Naive thymus-derived CD4-positive, alpha-beta T cell (primary cell): ENCODE results near the gene NT5C1A. TPM values are rescaled to one million over a fixed set of nuclear protein-coding genes. Genes with fewer than 3 reads are reported as not detected.
A peak's percentile ranks its signal among the peaks of the same experiment; 100 is the strongest.

Experiments
- ATAC-seq: fragments of 150-1000 bp; cut with Tn5 transposase; 2 replicates; pipeline ENCODE4 v1.10.0; 2021; ENCODE audit warnings: mild to moderate bottlenecking, moderate library complexity
- CTCF ChIA-PET: fragments of 350-600 bp; sonication (Branson Sonifier 250); formaldehyde crosslinking; loops from one replicate; lab custom pipeline; 2021; ENCODE audit warnings: antibody characterized with exemption; lab: Charles Lee
- POLR2A ChIA-PET: fragments of 350-600 bp; sonication (Branson Sonifier 250); formaldehyde crosslinking; loops from one replicate; lab custom pipeline; 2021; ENCODE audit warnings: antibody characterized with exemption, inconsistent platforms; lab: Charles Lee
- DNase-seq, 9 donors: peaks; one replicate each; pipeline versions ENCODE4 v3.0.0 to v3.0.0-alpha.2; 2020 to 2022; ENCODE audit warnings: mixed read lengths in 1 of 9
- H3K27ac ChIP-seq: one replicate; pipeline ENCODE4 v1.7.0; 2013; ENCODE audit warnings: mild to moderate bottlenecking, low read depth, low read length, moderate library complexity
- H3K27me3 ChIP-seq, 2 donors: one replicate each; pipeline ENCODE4 v1.7.0; 2013; ENCODE audit warnings: low read length in 2 of 2, mild to moderate bottlenecking in 2 of 2, moderate library complexity in 2 of 2; ENCODE audit not compliant: control insufficient read depth in 2 of 2, insufficient read depth in 2 of 2
- H3K36me3 ChIP-seq, 3 experiments: 1 replicate in 2 of 3; 2 replicates in 1 of 3; pipeline ENCODE4 v1.7.0; 2013; ENCODE audit warnings: low read length in 3 of 3, mild to moderate bottlenecking in 3 of 3, moderate library complexity in 1 of 3; ENCODE audit not compliant: insufficient read depth in 3 of 3, control insufficient read depth in 2 of 3
- H3K4me1 ChIP-seq, 2 donors: one replicate each; pipeline ENCODE4 v1.7.0; 2013; ENCODE audit warnings: low read length in 2 of 2, mild to moderate bottlenecking in 2 of 2, moderate library complexity in 1 of 2; ENCODE audit not compliant: control insufficient read depth in 2 of 2, insufficient read depth in 2 of 2
- H3K4me3 ChIP-seq: 2 replicates; pipeline ENCODE4 v1.7.0; 2013; ENCODE audit warnings: mild to moderate bottlenecking, low read length
- H3K9me3 ChIP-seq, 3 experiments: 1 replicate in 2 of 3; 2 replicates in 1 of 3; pipeline ENCODE4 v1.7.0; 2013; ENCODE audit warnings: low read length in 3 of 3; ENCODE audit not compliant: control insufficient read depth in 2 of 3
- H3K27ac Mint-ChIP-seq, 9 donors: one replicate each; pipeline ENCODE4 v1.8.0; 2020 to 2022; ENCODE audit warnings: mixed read lengths in 9 of 9, mild to moderate bottlenecking in 8 of 9, moderate library complexity in 5 of 9, inconsistent platforms in 2 of 9
- H3K27me3 Mint-ChIP-seq, 5 donors: one replicate each; pipeline ENCODE4 v1.8.0; 2021 to 2022; ENCODE audit warnings: mixed read lengths in 5 of 5, mild to moderate bottlenecking in 1 of 5
- H3K36me3 Mint-ChIP-seq, 5 donors: one replicate each; pipeline ENCODE4 v1.8.0; 2020 to 2022; ENCODE audit warnings: mixed read lengths in 5 of 5, mild to moderate bottlenecking in 3 of 5, inconsistent platforms in 1 of 5
- H3K4me1 Mint-ChIP-seq, 7 donors: one replicate each; pipeline ENCODE4 v1.8.0; 2020 to 2022; ENCODE audit warnings: mixed read lengths in 7 of 7, mild to moderate bottlenecking in 3 of 7, inconsistent platforms in 1 of 7
- H3K4me3 Mint-ChIP-seq, 10 donors: one replicate each; pipeline ENCODE4 v1.8.0; 2020 to 2022; ENCODE audit warnings: mild to moderate bottlenecking in 10 of 10, mixed read lengths in 10 of 10, moderate library complexity in 6 of 10, inconsistent platforms in 2 of 10
- H3K9me3 Mint-ChIP-seq, 11 donors: one replicate each; pipeline ENCODE4 v1.8.0; 2020 to 2022; ENCODE audit warnings: mixed read lengths in 11 of 11, mild to moderate bottlenecking in 4 of 11, inconsistent platforms in 1 of 11, moderate library complexity in 1 of 11
- intact Hi-C, 2 donors: fragments of 100-400 bp; cut with micrococcal nuclease; formaldehyde crosslinking; loops; one replicate each; pipeline ENCODE4 v1.15.1; 2023
- polyA plus RNA-seq, 2 donors: library from polyadenylated mRNA; unstranded; fragments of 300-500 nt; fragmentation: Illumina TruSeq; gene quantifications; one replicate each; pipeline ENCODE4 v1.2.3, GENCODE V29; 2021
- total RNA-seq, 6 experiments: library from RNA in 5 of 6; stranded (reverse) in 5 of 6; gene quantifications; 1 replicate in 5 of 6; 2 replicates in 1 of 6; pipeline ENCODE4 v1.2.3 and lab custom pipeline; 2021 to 2026

The NT5C1A gene
- total and polyA plus RNA-seq, 7 experiments from 2014 or later: 0.37 to 0.92 (median 0.65) TPM; not detected in 4

DNA sequence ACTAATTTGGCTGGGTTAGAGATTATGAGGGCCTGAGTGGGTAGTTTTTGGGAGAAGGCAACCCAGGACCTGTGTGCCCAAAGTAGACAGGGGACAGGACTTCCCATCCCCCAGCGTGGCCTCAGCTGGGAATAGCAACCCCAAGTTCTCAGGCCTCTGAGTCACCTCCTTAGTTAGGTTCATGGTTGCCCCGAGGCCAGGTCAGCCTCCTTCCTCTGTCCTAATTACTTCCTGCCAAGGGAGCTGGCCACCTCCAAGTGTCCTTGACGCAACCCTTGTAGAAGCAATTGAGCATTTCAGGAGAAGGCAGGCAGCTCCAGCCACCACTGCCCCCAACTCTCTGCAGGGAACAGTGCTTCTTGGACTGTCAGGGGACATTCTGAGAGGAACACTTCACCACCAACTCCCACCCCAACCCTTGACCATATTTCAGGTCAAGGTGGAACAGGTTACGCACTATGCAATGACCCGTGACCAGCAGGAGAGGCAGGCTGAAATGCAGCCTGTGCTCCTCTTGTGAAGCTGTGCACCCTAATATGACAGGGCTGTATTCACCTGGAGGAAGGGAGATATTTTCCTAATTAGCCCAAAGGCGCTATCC is 5.1 kb upstream of the NT5C1A start:
- H3K27ac Mint-ChIP-seq: peak overlapping the region in 1 of 9 donors; percentile 30

GRCh38 chr1:39675220-39675619 is 3.3 kb upstream of the NT5C1A start:
- H3K27ac ChIP-seq: no peak overlapping the region
- peaks cover 0 to 18% of the 10 kb centered on the region in 2 donors for H3K4me1 ChIP-seq
- DNase-seq (no peak), ATAC-seq (no peak)
- no peaks in the 10 kb centered on the region for H3K9me3 Mint-ChIP-seq
- H3K27ac Mint-ChIP-seq: no peak overlapping the region
- H3K4me3 ChIP-seq: no peak overlapping the region
- no peak overlapping the region for H3K4me3 Mint-ChIP-seq
- POLR2A ChIA-PET: interaction anchor here (1.1 to 2.1 kb wide), 3 partner anchors 15 to 64 kb away, joined by 3 to 11 read pairs (median 4); partner anchors contain the start of genes HPCAL4 and PPIE
- CTCF ChIA-PET: interaction anchor here (0.6 to 6.8 kb wide), 4 partner anchors 21 to 66 kb away, joined by 5 to 32 read pairs (median 8); no protein-coding TSS in a partner anchor
- H3K4me1 Mint-ChIP-seq: peaks cover 5 to 16% (median 12%) of the 10 kb centered on the region in 7 donors
- H3K27me3 ChIP-seq: peaks cover 0 to 6% of the 10 kb centered on the region in 2 donors
- H3K9me3 ChIP-seq: no peaks in the 10 kb centered on the region
- intact Hi-C loops: no loop called here
- peaks cover 0 to 9% (median 3%) of the 10 kb centered on the region in 5 donors for H3K36me3 Mint-ChIP-seq
- H3K27me3 Mint-ChIP-seq: peaks cover 7 to 42% (median 9%) of the 10 kb centered on the region in 5 donors
- H3K36me3 ChIP-seq: peaks cover 0 to 5% (median 0%) of the 10 kb centered on the region in 3 experiments

More for the DNA sequence above, 5.1 kb upstream of the NT5C1A start:
- ATAC-seq (no peak), DNase-seq (no peak)
- H3K27ac ChIP-seq: no peak overlapping the region
- peaks cover 8 to 27% (median 20%) of the 10 kb centered on the region in 7 donors for H3K4me1 Mint-ChIP-seq
- H3K27me3 Mint-ChIP-seq: peaks cover 0 to 40% (median 0%) of the 10 kb centered on the region in 5 donors
- peaks cover 0 to 5% (median 0%) of the 10 kb centered on the region in 3 experiments for H3K36me3 ChIP-seq
- intact Hi-C loops: no loop called here
- no peaks in the 10 kb centered on the region for H3K27me3 ChIP-seq
- no peaks in the 10 kb centered on the region for H3K9me3 Mint-ChIP-seq
- H3K4me3 Mint-ChIP-seq: no peak overlapping the region
- no peaks in the 10 kb centered on the region for H3K9me3 ChIP-seq
- ChIA-PET CTCF (interaction anchor here (0.6 to 1.7 kb wide), 2 partner anchors 9 to 23 kb away, joined by 4 to 5 read pairs; no protein-coding TSS in a partner anchor), POLR2A (interaction anchor here (0.7 to 8.2 kb wide), 3 partner anchors 10 to 38 kb away, joined by 3 to 76 read pairs (median 3); partner anchors contain the start of gene HPCAL4)
- no peak overlapping the region for H3K4me3 ChIP-seq
- H3K36me3 Mint-ChIP-seq: peaks cover 0 to 9% (median 0%) of the 10 kb centered on the region in 5 donors
- H3K4me1 ChIP-seq: peaks cover 0 to 25% of the 10 kb centered on the region in 2 donors

DNA sequence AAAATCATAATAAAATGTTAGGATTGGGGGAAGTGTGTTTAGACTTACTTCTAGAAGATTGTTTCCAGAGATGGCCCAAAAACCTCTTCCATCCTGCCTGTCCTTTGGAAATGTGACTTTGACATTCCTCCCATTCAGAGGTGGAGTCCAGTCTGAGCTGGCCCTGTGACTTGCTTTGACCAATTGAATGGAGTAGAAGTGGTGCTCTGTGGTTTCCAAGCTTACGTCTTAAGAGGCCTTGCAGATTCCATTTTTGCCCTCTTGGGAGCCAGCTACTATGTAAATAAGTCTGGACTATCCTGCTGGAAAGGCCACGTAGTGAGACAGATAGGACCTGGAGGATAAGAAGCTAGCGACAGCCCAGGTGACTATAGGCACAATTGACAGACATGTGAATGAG is 1.3 kb upstream of the NT5C1A start:
- peak overlapping the region in 1 of 9 donors; percentile 46 for H3K27ac Mint-ChIP-seq
- Histone ChIP-seq H3K27ac (no peak overlapping the region), H3K4me3 (no peak overlapping the region), H3K4me1 (peaks cover 0 to 14% of the 10 kb centered on the region in 2 donors), H3K9me3 (no peaks in the 10 kb centered on the region), H3K27me3 (peaks cover 0 to 7% of the 10 kb centered on the region in 2 donors), H3K36me3 (no peaks in the 10 kb centered on the region)
- no peak for DNase-seq
- H3K9me3 Mint-ChIP-seq: peaks cover 0 to 2% (median 0%) of the 10 kb centered on the region in 11 donors
- POLR2A ChIA-PET: interaction anchor here (0.9 to 3.2 kb wide), 5 partner anchors 8 to 65 kb away, joined by 3 to 16 read pairs (median 5); partner anchors contain the start of genes HPCAL4 and PPIE
- no peak for ATAC-seq
- H3K4me1 Mint-ChIP-seq: peaks cover 5 to 12% (median 7%) of the 10 kb centered on the region in 7 donors
- peaks cover 20 to 44% (median 28%) of the 10 kb centered on the region in 5 donors for H3K27me3 Mint-ChIP-seq
- CTCF ChIA-PET: interaction anchor here (0.8 to 7.3 kb wide), 17 partner anchors 8 to 70 kb away, joined by 3 to 45 read pairs (median 7); partner anchors contain the start of genes HPCAL4 and PPIE
- peak overlapping the region in 3 of 10 donors; percentile 48 to 79 (median 73) for H3K4me3 Mint-ChIP-seq
- intact Hi-C loops: no loop called here
- peaks cover 0 to 4% (median 3%) of the 10 kb centered on the region in 5 donors for H3K36me3 Mint-ChIP-seq

GRCh38 chr1:39672551-39672947 is 642 bp upstream of the NT5C1A start:
- Histone ChIP-seq H3K36me3 (no peaks in the 10 kb centered on the region), H3K27me3 (peaks cover 0 to 7% of the 10 kb centered on the region in 2 donors), H3K9me3 (no peaks in the 10 kb centered on the region), H3K4me1 (peaks cover 0 to 14% of the 10 kb centered on the region in 2 donors), H3K27ac (no peak overlapping the region), H3K4me3 (no peak overlapping the region)
- ATAC-seq (peak; percentile 54), DNase-seq (peak in 5 of 9 donors; percentile 19 to 43 (median 20))
- Mint-ChIP-seq H3K9me3 (peaks cover 0 to 2% (median 0%) of the 10 kb centered on the region in 11 donors), H3K4me3 (peak overlapping the region; percentile 37 to 79 (median 64)), H3K36me3 (peaks cover 0 to 3% (median 0%) of the 10 kb centered on the region in 5 donors), H3K4me1 (peaks cover 5 to 12% (median 7%) of the 10 kb centered on the region in 7 donors), H3K27ac (peak overlapping the region in 1 of 9 donors; percentile 55), H3K27me3 (peaks cover 23 to 44% (median 29%) of the 10 kb centered on the region in 5 donors)
- CTCF ChIA-PET: interaction anchor here (0.8 to 7.3 kb wide), 19 partner anchors 8 to 126 kb away, joined by 3 to 45 read pairs (median 7); partner anchors contain the start of genes HPCAL4 and PPIE
- POLR2A ChIA-PET: interaction anchor here (0.6 to 3.2 kb wide), 8 partner anchors 9 to 66 kb away, joined by 3 to 20 read pairs (median 4); partner anchors contain the start of genes HPCAL4 and PPIE
- intact Hi-C loops: loop anchor here (1.0 kb wide), 4 partner anchors 12 to 66 kb away; partner anchors contain the start of gene HPCAL4 (in 1 of the 2)

DNA sequence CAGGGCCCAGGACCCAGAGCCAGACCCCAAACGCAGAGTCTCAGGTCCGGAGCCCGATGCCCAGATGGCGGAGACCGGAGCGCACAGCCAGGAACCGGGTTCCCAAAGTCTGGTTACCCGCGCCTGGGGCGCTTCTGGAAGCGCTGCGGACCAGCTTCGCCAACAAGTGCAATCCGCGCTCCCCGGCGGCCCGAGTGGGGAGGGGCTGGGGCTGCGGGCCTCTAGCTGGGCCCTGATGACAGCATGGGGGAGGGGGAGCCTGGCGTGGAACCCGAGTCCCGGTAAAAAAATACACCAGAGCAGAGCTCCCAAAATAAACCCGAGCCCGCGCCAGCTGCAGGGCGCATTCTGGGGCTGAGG is 494 bp downstream of the NT5C1A start:
- H3K9me3 Mint-ChIP-seq: peaks cover 0 to 2% (median 0%) of the 10 kb centered on the region in 11 donors
- peak overlapping the region; percentile 47 for H3K4me3 ChIP-seq
- no peaks in the 10 kb centered on the region for H3K36me3 ChIP-seq
- DNase-seq (no peak), ATAC-seq (no peak)
- H3K4me1 ChIP-seq: peaks cover 0 to 14% of the 10 kb centered on the region in 2 donors
- peaks cover 0 to 7% of the 10 kb centered on the region in 2 donors for H3K27me3 ChIP-seq
- intact Hi-C loops: loop anchor here in 1 of 2 donors (1.0 kb wide), 1 partner anchor 10 kb away; no protein-coding TSS in a partner anchor
- no peak overlapping the region for H3K27ac ChIP-seq
- H3K36me3 Mint-ChIP-seq: peaks cover 0 to 3% (median 0%) of the 10 kb centered on the region in 5 donors
- H3K27me3 Mint-ChIP-seq: peaks cover 26 to 44% (median 29%) of the 10 kb centered on the region in 5 donors
- no peak overlapping the region for H3K27ac Mint-ChIP-seq
- peak overlapping the region in 5 of 10 donors; percentile 35 to 79 (median 73) for H3K4me3 Mint-ChIP-seq
- peaks cover 5 to 16% (median 9%) of the 10 kb centered on the region in 7 donors for H3K4me1 Mint-ChIP-seq
- ChIA-PET POLR2A (interaction anchor here (1.0 to 3.2 kb wide), 6 partner anchors 10 to 67 kb away, joined by 3 to 20 read pairs (median 4); partner anchors contain the start of genes HPCAL4 and PPIE), CTCF (interaction anchor here (0.6 to 7.3 kb wide), 15 partner anchors 9 to 192 kb away, joined by 3 to 45 read pairs (median 9); partner anchors contain the start of gene HPCAL4)
- H3K9me3 ChIP-seq: no peaks in the 10 kb centered on the region

- peaks cover 0 to 7% of the 10 kb centered on the region in 2 donors for H3K27me3 ChIP-seq
- POLR2A ChIA-PET: interaction anchor here (1.0 to 3.2 kb wide), 4 partner anchors 11 to 68 kb away, joined by 3 to 20 read pairs (median 10); partner anchors contain the start of genes HPCAL4 and PPIE
Observed at GRCh38 chr1:39670689-39671088, 1.2 kb downstream of the NT5C1A start.

More at GRCh38 chr1:39670689-39671088, 1.2 kb downstream of the NT5C1A start:
- H3K27ac Mint-ChIP-seq: no peak overlapping the region
- Histone ChIP-seq H3K36me3 (no peaks in the 10 kb centered on the region), H3K9me3 (no peaks in the 10 kb centered on the region), H3K4me1 (peaks cover 0 to 14% of the 10 kb centered on the region in 2 donors), H3K27ac (no peak overlapping the region), H3K4me3 (no peak overlapping the region)
- peaks cover 0 to 2% (median 0%) of the 10 kb centered on the region in 11 donors for H3K9me3 Mint-ChIP-seq
- ATAC-seq (no peak), DNase-seq (no peak)
- peaks cover 5 to 19% (median 9%) of the 10 kb centered on the region in 7 donors for H3K4me1 Mint-ChIP-seq
- peaks cover 26 to 44% (median 29%) of the 10 kb centered on the region in 5 donors for H3K27me3 Mint-ChIP-seq
- peaks cover 0 to 3% (median 0%) of the 10 kb centered on the region in 5 donors for H3K36me3 Mint-ChIP-seq
- CTCF ChIA-PET: interaction anchor here (0.8 to 7.3 kb wide), 9 partner anchors 8 to 52 kb away, joined by 3 to 45 read pairs (median 4); no protein-coding TSS in a partner anchor
- peak overlapping the region; percentile 14 to 79 (median 58) for H3K4me3 Mint-ChIP-seq
- intact Hi-C loops: loop anchor here in 1 of 2 donors (1.0 kb wide), 1 partner anchor 11 kb away; no protein-coding TSS in a partner anchor
